ENCODE data around the gene SEPTIN10.

DNA sequence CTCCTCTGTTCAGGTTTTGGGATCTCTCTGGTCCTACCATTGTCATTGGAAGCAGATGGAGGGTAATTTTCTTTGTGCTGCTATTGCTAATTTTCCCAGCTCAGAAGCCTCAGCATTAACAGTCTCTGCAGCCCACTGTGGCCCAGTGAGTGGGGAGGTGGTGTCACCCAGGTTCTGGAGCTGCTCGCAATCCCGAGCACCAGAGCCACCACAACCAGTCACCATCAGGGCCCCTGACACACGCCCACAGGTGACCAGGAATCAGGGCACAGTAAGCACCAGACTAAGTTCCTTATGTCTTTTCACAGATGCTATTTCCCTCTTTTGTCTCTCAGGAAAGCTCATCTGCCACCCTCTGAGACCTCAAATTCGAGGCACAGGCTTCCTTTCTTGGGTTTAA is 87.9 kb downstream of the SEPTIN10 start:
- TF ChIP-seq, protein P1, sequence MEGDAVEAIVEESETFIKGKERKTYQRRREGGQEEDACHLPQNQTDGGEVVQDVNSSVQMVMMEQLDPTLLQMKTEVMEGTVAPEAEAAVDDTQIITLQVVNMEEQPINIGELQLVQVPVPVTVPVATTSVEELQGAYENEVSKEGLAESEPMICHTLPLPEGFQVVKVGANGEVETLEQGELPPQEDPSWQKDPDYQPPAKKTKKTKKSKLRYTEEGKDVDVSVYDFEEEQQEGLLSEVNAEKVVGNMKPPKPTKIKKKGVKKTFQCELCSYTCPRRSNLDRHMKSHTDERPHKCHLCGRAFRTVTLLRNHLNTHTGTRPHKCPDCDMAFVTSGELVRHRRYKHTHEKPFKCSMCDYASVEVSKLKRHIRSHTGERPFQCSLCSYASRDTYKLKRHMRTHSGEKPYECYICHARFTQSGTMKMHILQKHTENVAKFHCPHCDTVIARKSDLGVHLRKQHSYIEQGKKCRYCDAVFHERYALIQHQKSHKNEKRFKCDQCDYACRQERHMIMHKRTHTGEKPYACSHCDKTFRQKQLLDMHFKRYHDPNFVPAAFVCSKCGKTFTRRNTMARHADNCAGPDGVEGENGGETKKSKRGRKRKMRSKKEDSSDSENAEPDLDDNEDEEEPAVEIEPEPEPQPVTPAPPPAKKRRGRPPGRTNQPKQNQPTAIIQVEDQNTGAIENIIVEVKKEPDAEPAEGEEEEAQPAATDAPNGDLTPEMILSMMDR (IDR thresholded peaks at IDR 0.05): no peak
- TF ChIP-seq EP300 (IDR thresholded peaks at IDR 0.05): no peak
- TF ChIP-seq POLR2A (IDR thresholded peaks at IDR 0.05): no peak

Data from ovary (tissue), 3 donors.